ENCODE data around the gene WDFY3.

WDFY3 gene

DNA sequence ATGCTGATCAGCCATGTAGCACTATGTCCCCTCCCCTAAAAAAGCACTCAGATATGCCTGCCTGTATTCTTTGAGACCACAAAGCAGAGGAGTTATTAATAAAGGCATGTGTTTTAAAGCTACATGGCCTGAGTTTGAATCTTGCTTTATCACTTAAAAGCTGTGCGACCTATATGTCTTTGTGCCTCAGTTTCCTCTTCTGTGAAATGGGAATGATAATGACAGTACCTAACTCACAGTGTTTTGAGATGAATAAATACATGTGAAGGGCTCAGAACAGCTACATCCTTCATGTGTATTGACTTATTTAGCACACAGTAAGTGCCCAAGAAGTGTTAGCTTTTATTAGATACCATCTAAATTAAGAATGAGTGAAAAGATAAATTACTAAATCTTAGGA lies 180.0 kb downstream of the WDFY3 start:
- TF ChIP-seq JUND (IDR thresholded peaks at IDR 0.05; ENCODE audit: low read depth), result no peak
- no peak for DNase-seq (ENCODE audit: low read depth in 1 of 2, low spot score in 1 of 2)
- in situ Hi-C loops (cut with HindIII; ENCODE audit: low pct_unique_long_range_greater_than_20kb, low sequenced_read_pairs), result no loop called here

GRCh38 chr4:84782517-84782916 lies 184.0 kb downstream of the WDFY3 start:
- in situ Hi-C loops (cut with HindIII; ENCODE audit: low pct_unique_long_range_greater_than_20kb, low sequenced_read_pairs), result no loop called here

DNA sequence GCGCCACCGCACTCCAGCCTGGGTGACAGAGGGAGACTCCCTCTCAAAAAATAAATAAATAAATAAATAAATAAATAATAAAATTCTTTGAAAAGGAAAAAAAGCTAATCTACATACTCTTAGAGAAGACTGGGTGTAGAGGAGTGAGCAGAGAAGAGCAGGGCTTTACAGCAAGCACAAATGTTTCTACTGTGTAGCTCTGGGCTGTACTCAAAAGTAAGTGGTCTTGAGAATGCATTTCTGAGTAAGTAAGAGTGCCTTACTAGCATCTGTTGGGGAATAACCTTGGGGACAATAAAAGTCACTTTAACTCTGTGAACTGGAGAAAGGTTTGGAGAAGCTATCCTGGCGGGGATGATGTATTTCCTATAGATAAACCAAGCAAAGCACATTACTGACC lies 185.8 kb downstream of the WDFY3 start:
- in situ Hi-C loops (cut with HindIII; ENCODE audit: low pct_unique_long_range_greater_than_20kb, low sequenced_read_pairs), result no loop called here
- TF ChIP-seq JUND (IDR thresholded peaks at IDR 0.05; ENCODE audit: low read depth), result no peak

More at GRCh38 chr4:84782517-84782916, 184.0 kb downstream of the WDFY3 start:
- DNase-seq (ENCODE audit: low read depth in 1 of 2, low spot score in 1 of 2), result no peak
- no peak for TF ChIP-seq JUND (IDR thresholded peaks at IDR 0.05; ENCODE audit: low read depth)

GRCh38 chr4:84778041-84778440 lies 188.4 kb downstream of the WDFY3 start:
- no peak for DNase-seq (ENCODE audit: low read depth in 1 of 2, low spot score in 1 of 2)
- TF ChIP-seq JUND (IDR thresholded peaks at IDR 0.05; ENCODE audit: low read depth), result no peak
- in situ Hi-C loops (cut with HindIII; ENCODE audit: low pct_unique_long_range_greater_than_20kb, low sequenced_read_pairs), result no loop called here

More for the DNA sequence above, 185.8 kb downstream of the WDFY3 start:
- no peak for DNase-seq (ENCODE audit: low read depth in 1 of 2, low spot score in 1 of 2)

DNA sequence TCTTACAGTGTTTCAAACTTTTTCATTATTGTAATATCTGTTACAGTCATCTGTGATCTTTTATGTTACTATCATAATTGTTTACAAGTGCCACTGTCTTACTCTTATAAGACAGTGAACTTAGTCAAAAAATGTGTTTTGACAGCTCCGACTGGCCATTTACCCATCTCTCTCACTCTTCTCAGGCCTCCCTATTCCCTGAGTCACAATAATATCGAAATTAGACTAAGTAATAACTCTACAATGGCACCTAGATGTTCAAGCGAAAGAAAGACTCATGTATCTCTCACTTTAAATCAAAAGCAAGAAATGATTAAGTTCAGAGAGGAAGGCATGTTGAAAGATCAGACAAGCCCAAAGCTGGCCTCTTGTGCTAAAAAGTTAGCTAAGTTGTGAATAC lies 199.3 kb downstream of the WDFY3 start:
- no peak for TF ChIP-seq JUND (IDR thresholded peaks at IDR 0.05; ENCODE audit: low read depth)
- in situ Hi-C loops (cut with HindIII; ENCODE audit: low pct_unique_long_range_greater_than_20kb, low sequenced_read_pairs), result no loop called here
- no peak for DNase-seq (ENCODE audit: low read depth in 1 of 2, low spot score in 1 of 2)

DNA sequence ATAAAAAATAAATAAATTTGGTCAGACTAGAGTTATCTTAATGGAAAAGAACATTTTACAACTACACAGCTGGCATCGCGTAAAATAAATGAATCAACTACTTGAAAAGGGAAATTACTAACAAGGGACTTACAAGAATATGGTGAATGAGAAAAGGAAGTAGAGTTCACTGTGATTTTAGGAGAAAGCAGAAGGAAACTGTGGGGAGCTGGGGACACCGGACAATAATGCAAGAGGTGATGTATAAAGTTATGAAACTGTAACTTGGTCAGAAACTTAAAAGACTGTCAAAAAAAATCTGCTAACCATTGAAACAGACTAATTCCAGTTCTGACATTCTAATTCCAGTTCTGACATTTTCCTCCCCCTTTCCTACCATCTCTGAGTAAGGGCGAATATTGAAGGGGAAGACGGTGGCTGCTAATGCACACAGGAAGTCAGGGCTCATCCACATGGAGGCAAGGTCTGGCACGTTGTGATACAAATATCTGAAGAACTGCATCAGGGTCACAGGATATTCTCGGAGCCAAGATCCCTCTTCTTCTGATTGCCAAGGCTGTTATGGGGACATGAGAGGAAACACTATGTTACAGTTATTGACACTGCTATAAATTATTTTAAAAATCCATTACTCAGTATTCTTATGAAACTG lies 213.0 kb downstream of the WDFY3 start:
- DNase-seq (ENCODE audit: low read depth in 1 of 2, low spot score in 1 of 2), result no peak
- in situ Hi-C loops (cut with HindIII; ENCODE audit: low pct_unique_long_range_greater_than_20kb, low sequenced_read_pairs), result no loop called here
- no peak for TF ChIP-seq JUND (IDR thresholded peaks at IDR 0.05; ENCODE audit: low read depth)

- TF ChIP-seq JUND (IDR thresholded peaks at IDR 0.05; ENCODE audit: low read depth), result no peak
- in situ Hi-C loops (cut with HindIII; ENCODE audit: low pct_unique_long_range_greater_than_20kb, low sequenced_read_pairs), result no loop called here
- no peak for DNase-seq (ENCODE audit: low read depth in 1 of 2, low spot score in 1 of 2)
These were observed 214.8 kb downstream of the WDFY3 start for GRCh38 chr4:84751707-84752106.

DNA sequence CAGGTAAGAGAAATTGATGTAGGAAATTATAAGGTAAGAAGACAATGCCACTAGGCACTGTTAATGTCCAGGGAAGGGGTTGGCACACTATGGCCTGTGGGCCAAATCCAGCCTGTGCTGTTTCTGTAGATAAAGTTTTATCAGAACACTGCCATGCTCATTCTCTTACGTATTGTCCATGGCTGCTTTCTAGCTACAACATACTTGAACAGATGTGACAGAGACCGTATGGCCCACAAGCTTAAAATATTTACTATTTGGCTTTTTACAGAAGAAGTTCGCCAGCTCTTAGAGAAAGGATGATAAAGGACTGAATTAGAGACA lies 215.6 kb downstream of the WDFY3 start:
- no peak for TF ChIP-seq JUND (IDR thresholded peaks at IDR 0.05; ENCODE audit: low read depth)
- DNase-seq (ENCODE audit: low read depth in 1 of 2, low spot score in 1 of 2), result no peak
- in situ Hi-C loops (cut with HindIII; ENCODE audit: low pct_unique_long_range_greater_than_20kb, low sequenced_read_pairs), result no loop called here

- no peak for TF ChIP-seq JUND (IDR thresholded peaks at IDR 0.05; ENCODE audit: low read depth)
- in situ Hi-C loops (cut with HindIII; ENCODE audit: low pct_unique_long_range_greater_than_20kb, low sequenced_read_pairs), result no loop called here
- peak; percentile 17 to 49 for DNase-seq (ENCODE audit: low read depth in 1 of 2, low spot score in 1 of 2)
These were observed 216.1 kb downstream of the WDFY3 start for GRCh38 chr4:84750260-84750959.

- in situ Hi-C loops (cut with HindIII; ENCODE audit: low pct_unique_long_range_greater_than_20kb, low sequenced_read_pairs), result no loop called here
- TF ChIP-seq JUND (IDR thresholded peaks at IDR 0.05; ENCODE audit: low read depth), result no peak
- DNase-seq (ENCODE audit: low read depth in 1 of 2, low spot score in 1 of 2), result no peak
These were observed 226.4 kb downstream of the WDFY3 start for GRCh38 chr4:84740057-84740456.

- DNase-seq (ENCODE audit: low read depth in 1 of 2, low spot score in 1 of 2), result no peak
- no peak for TF ChIP-seq JUND (IDR thresholded peaks at IDR 0.05; ENCODE audit: low read depth)
- in situ Hi-C loops (cut with HindIII; ENCODE audit: low pct_unique_long_range_greater_than_20kb, low sequenced_read_pairs), result no loop called here
These were observed 227.9 kb downstream of the WDFY3 start for GRCh38 chr4:84738622-84739021.

DNA sequence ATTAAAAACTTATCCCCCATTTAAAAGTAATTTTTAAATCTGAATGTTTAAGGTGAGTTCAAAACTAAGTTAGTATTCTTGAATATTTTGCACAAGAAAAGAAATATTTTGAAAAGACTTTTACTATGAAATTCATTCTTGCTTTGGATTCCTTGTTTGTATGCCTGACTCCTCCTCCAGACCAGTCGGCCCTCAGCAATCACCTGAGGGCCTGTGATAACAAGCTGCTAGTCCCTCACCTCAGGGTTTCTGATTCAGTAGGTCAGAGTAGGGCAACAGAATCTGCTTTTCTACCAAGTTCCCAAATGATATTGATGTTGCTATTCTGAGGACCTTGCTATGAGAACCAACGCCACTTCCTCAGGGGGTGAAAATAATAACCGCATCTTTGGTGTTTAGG lies 228.8 kb downstream of the WDFY3 start:
- DNase-seq (ENCODE audit: low read depth in 1 of 2, low spot score in 1 of 2), result no peak
- TF ChIP-seq JUND (IDR thresholded peaks at IDR 0.05; ENCODE audit: low read depth), result no peak
- in situ Hi-C loops (cut with HindIII; ENCODE audit: low pct_unique_long_range_greater_than_20kb, low sequenced_read_pairs), result no loop called here

DNA sequence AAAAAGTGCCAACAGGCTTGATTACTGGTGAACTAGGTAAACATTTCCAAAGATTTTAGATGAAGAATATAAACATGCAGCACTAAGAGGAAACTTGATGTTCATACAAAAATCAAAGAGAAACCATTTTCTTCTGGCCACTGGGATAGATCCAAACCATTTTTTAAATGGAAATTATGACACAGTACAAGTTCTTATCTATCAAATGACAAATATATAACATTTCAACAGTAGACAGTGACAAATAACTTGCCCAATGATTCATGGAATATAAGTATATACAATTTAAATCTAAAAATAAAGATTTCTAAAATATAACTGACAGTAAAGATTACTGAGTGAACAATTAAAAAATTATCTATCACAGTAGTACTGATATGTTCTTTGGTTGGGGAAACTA lies 232.5 kb downstream of the WDFY3 start:
- in situ Hi-C loops (cut with HindIII; ENCODE audit: low pct_unique_long_range_greater_than_20kb, low sequenced_read_pairs), result no loop called here
- TF ChIP-seq JUND (IDR thresholded peaks at IDR 0.05; ENCODE audit: low read depth), result no peak
- DNase-seq (ENCODE audit: low read depth in 1 of 2, low spot score in 1 of 2), result no peak
